ENCODE measurements around the gene ARHGAP22.

ARHGAP22 gene

DNA sequence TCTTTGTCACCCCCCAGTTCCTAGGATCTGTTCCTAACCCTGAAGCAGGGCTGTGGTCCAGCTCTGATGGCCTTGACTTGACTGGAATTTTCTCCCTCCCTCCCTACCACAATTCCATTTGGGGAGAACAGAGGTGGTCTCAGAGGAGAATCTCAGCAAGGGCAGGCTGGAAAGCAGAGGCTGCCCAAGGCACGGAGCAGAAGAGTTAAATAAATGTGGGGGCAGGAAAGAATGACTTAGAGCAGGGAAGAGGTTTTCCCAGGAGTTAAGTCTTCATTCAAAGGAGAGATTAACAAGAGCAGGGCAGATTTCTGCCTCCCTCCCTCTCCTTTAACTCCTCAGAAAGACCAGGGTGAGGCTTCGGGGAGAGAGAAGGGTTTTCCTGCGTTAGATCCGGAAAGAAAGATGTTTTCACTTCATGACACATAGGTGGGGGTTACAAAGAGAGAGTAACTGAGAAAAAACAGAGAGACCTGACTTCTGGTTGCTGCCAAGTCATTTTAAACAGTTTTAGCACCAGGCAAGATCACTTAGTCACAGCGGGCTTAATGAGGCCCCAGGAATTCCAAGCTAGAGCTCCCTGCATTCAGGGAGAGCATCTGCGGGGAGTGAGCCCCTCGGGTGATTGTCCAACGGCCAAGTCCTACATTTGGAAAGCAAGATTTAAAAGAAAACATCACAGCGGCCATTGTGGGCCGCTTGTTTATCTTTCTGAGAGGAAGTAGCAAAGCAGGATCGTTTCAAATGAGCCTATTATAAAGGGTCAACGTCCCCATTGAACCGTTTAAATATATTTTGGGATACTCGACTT, 78.7 kb downstream of the ARHGAP22 start:
- peak; percentile 58 for DNase-seq

DNA sequence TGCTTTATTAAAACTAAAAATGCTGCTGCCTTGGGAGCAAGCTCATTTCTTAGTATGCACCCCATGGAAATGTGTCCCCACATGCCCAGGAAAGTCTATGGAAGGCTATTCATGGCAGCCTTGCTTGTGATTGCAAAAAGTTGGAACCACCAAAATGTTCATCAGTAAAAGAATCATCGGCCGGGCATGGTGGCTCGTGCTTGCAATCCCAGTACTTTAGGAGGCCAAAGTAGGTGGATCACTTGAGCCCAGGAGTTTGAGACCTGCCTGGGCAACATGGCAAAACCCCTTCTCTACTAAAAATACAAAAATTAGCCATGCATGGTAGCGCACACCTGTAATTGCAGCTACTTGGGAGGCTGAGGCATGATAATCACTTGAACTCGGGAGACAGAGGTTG, 79.8 kb downstream of the ARHGAP22 start:
- no peak for DNase-seq

DNA sequence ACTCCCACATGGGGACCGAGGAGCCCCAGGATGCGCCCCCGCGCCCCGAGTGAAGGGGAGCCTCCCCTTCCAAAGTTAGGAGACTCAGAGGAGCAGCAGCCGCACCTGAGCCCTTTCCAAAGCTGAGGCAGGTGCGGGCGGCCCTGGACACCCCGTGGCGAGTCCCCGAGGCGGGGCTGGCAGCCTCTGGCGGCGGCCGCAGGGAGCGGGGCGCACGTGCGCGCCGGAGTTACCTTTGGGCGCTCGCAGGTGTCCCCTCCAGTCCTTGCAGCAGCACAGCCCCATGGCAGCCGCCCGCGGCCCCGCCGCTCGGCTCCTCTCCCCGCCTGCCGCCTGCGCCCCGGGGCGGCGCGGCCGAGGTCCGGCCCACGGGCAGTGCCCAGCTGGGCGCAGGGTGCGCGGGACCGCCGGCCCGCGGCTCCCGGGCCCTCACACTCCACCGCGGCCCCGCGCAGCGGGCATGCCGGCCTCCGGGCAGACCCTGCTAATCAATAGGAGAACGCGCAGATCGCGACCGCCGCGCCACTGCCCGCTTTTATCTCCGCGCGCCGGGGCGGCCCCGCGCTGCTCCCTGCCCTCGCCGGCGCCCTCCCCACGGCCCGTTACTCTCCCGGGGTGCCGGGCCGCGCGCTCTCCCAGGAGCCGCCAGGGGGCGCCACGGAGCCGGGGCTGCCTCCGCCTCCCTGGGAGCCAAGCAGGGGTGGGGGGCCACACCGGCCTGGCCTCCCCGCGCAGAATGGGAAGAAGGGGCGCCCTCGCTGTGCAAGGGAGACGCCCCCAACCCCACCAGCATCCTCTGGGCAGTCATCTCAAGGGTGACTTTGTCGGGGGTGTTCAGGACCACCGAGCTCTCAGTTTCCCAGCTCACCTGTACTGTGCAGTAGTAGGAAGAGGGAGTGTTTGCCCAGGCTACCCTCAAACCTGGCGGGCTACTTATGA, 80.8 kb downstream of the ARHGAP22 start:
- DNase-seq = no peak

DNA sequence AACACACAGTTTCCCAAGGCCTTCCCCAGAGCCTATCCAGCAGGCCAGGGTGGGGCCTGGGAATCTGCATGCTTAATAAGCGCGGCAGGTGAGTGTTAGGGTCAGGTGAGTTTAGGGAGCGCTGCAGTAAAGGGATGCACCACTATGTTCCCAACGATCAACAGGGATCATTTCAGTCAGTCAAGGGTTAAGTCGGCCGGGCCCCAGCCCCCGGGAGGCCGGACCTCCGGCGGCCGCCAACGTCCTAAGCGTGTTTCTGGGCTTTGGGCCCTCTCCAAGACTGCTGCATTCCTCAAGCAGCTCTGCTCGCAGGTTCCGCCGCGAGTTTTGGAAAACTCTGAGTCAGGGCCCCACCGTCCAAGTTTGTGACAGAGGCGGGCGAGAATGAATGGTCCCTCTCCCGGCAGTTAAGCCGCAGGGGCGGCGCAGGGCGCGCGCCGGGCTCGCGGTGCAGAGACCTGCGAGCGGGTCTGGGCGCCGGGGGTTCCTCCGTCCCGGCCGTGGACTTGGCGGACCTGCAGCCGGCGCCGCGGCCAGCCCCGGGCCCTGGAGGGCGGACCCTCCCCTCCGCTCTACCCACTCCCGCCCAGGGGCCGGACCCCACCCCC, 81.6 kb downstream of the ARHGAP22 start:
- DNase-seq = peak; percentile 85

DNA sequence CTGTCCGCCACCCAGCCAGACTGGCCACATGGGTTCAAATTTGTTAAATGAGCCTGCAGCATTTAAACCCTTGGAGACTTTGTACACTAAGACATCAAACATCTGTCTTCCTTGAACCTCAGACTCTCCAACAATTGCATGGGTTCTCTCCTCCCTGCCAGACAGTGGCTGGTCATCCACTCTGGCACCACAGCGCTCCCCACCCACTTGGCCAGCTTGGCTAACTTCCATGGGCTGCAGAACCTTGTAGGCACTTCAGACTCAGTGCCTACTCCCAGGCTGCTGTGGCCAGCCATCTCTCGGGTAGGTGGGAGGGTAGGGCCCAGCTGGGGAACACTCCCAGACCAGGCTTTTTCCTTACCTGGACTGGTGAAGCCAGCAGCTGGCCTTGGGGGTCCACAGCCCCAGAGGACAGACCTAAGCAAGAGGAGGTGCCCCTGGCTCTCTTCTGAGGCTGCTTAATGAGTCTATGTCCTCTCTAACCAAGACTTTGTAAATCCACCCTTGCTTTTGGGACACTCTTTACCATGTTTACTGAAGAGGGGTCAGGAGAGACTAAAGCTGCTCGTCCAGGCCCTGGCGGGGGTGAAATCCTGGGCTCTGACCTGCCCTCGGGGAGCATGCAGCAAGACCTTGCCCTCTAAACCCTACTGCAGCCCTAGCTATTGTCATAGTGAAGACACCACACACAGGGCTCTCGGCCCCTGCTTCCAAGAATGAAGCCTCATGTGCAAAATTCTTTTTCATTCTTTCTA, 82.7 kb downstream of the ARHGAP22 start:
- DNase-seq = no peak

DNA sequence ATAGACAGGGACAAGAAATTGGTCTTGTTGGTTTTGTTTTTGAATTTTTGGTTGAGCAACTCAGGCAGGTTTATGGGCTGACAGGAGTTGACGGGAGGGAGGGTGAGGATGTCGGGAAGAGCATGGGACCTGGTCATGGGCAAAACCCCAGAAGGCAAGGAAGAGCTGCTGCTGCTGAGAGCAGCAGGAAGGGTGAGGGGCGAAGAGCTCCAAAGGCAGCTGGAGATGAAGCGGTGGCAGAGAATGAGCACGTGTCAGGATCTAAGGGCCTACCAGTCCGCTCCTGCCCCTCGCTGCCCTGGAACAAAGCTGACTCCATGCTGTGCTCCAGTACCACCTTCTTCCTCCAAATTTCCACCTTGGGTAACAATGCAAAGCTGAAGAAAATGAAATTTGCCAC, 84.3 kb downstream of the ARHGAP22 start:
- no peak for DNase-seq

DNA sequence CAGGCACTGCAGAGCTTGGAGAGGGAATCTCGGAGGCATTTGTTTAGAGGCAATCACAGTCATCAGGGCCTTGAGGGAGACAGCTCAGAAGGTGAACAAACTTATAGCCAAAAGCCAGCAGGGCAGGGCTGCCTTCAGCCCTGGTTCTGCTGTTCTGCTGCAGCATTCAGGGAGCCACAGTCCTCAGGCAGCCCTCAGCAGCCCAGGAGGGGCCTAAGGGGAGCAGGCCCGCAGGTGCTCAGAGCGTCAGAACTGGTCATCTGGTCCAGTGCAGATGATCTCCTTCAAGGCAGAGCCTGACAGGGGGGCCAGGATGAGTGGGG, 84.7 kb downstream of the ARHGAP22 start:
- DNase-seq = no peak

DNA sequence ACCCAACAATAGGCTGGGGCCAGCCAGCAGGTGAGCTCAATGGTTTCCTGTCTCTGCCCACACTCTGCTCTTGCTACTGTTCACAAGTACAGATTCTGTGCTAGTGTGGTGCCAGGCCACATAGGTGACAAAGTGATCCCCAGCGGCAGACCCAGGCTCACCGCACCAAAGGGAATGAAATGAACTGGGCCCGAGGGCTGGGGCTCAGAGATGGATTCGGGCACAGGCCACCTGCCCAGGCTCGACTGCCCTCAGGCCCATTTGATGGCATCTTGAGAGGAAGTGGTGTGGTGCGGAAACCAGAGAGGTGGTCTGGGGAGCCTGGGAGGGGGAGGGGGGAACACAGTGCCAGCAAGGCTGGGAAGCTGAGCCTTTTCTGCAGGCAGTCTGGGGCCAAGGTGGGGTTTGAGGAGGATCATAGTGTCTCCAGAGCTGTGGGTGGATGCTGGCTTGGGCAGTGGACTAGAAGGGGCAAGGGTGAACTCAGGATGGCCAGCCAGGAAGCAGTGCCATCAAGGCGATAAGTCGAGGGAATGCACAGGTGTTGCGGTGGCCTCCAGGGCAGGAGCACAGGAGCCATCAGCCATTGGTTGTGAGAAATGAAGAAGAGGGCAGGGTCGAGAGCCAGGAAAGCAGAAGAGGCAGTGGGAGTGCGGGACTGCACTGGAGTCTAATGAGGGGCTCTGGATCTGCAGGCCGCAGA, 85.2 kb downstream of the ARHGAP22 start:
- no peak for DNase-seq

DNA sequence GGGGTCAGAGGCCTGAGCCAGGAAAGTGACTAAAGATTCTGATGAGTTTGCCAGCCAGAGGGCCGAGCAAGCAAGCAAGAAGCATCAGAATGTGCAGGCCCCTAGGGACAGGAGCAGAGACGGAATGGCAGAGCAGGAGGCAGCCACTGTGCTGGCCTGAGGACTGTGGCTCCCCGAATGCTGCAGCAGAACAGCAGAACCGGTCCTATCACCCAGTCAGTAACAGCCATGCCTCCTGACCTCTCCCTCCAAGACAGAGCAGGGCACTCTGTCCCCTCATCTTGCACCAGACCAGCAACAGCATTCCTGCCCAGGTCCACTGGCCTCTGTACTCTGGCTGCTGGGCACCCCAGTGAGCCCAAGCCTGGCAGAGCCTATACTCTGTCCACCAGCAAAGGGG, 85.9 kb downstream of the ARHGAP22 start:
- DNase-seq = no peak

DNA sequence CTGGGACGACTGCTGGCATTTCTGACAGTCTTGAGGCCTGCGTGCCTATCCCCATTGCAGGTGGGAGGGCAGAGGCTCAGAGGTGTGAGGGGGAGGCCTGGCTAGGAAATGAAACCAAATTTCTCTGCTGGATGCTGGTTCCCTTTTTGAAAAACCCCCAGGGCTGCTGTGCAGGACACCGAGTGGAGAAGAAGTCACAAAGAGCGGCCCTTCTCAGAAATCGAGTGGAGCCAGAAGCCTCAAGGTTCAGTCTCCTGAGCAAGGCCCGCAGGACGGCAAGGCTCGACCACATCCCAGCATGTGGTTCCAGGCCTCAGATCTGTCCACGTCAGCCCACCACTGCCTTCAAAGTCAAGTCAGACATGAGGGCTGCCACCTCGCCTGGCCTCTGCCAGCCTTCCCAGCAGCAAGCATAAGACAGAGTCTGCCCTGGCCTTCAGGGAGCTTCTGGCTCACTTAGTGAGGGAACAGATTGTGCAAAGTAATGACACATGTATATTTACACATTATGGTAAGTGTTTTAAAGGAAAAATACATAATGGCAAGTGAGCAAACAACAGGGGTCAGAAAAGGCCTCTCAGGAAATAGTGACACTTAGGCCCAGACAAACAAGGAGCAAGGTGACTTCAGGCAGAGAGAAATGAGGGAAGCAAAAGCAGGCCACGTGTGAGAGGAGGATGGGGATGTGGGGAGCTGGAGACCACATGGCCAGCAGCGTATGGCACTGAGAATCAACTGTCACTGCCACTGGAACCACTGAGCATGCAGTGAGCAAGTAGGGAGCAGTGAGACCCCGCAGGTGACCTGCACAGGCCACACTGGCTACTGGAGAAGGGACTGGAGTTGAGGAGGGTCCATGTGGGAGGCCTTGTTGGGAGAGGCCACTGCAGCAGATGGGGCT, 86.7 kb downstream of the ARHGAP22 start:
- no peak for DNase-seq

DNA sequence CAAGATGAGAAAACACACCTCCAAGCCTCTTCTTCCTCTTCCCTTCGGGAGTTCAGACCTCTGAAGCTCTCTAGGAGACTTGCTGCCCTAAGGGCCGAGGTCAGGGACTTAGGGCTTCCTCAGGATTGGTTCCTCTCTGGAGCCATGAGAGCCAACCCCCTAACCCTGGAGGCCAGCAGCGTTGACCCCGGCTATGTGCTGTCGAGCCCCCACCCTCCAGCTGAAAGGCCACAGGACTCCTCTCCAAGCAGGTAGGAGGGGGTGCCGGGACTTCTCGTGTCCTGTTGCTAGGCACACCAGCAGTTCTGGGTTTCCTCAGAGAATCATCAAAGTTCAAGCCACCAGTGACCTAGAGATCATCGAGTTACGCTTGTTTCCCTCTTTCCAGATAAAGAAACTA, 87.4 kb downstream of the ARHGAP22 start:
- no peak for DNase-seq

DNA sequence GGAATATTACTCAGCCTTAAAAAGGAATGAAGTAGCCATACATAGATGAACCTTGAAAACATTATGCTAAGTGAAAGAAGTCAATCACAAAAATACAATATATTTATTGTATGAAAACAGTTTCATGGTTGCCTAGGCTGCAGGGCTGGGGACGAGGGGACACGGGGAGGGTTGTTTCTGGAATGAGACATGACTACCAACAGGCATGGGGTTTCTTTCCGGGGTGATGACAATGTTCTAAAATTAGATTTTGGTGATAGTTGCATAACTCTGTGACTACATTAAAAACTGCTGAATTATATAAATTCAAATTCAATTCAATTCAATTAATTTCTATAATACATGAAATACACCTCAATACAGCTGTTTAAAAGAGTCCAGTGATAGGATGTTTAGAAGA, 88.0 kb downstream of the ARHGAP22 start:
- DNase-seq = no peak

DNA sequence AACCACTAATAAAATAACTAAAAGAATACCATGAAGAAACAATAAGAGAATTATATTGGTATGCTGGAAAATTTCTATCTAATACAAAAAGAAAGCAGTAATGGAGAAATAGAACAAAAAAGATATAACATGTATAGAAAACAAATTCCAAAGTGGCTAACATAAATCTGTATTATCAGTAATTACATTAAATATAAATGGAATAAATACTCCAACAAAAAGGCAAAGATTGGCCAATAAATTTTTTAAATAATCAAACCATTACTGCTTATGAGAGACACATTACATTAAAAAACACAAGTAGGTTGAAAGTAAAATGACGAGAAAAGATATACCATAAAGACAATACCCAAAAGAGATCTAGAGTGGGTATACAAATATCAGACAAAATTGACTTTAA, 90.0 kb downstream of the ARHGAP22 start:
- DNase-seq = no peak

DNA sequence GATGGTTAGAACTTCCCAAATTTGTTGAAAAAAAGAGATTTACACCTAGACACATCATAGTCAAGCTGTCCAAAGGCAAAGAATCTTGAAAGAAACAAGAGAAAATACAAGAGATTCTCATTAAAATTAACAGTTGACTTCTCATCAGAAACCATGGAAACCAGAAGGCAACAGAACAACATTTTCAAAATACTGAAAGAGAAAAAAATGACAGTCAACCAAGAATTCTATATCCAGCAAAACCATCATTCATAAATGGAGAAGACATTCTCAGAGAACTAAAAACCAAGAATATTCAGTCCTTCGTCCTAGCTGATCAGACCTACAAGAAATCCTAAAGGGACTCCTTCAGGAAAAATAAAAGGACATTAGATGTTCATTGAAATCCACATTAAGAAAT, 90.6 kb downstream of the ARHGAP22 start:
- no peak for DNase-seq

DNA sequence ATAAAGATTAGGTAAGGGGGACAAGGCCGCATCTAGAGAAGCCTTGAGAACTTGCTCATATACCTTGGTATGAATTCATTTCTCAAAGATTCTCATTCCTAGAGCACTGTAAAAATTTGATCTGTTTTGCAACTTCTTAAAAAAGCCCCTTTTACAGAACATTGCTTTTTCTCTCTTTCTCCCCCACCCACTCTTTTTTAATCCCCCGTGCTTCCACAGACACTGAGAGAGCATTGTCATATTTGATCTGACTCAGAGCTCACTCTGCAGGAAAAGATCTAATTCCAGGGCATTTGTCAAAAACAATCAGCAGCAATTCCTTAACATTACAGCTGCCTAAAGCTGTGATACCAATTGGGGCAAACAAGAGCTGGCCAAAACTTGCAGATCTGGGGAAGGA, 92.0 kb downstream of the ARHGAP22 start:
- no peak for DNase-seq

DNA sequence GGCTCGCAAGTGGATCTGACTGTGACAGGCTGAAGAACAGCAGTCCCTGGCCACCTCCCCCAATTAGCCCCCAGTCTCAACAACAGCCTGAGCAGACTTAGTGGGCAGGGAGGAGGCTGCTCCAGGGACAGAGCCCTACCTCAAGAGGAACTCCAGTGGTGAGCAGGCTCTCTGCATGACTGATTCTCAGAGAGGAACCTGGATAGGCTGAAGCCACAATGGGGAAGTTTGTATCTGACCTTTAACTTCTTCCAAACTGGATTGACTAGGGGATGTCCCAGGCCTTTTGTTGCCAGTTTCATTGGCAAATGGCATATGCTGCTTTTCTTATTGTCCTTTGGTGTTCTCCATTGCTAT, 93.0 kb downstream of the ARHGAP22 start:
- no peak for DNase-seq

DNA sequence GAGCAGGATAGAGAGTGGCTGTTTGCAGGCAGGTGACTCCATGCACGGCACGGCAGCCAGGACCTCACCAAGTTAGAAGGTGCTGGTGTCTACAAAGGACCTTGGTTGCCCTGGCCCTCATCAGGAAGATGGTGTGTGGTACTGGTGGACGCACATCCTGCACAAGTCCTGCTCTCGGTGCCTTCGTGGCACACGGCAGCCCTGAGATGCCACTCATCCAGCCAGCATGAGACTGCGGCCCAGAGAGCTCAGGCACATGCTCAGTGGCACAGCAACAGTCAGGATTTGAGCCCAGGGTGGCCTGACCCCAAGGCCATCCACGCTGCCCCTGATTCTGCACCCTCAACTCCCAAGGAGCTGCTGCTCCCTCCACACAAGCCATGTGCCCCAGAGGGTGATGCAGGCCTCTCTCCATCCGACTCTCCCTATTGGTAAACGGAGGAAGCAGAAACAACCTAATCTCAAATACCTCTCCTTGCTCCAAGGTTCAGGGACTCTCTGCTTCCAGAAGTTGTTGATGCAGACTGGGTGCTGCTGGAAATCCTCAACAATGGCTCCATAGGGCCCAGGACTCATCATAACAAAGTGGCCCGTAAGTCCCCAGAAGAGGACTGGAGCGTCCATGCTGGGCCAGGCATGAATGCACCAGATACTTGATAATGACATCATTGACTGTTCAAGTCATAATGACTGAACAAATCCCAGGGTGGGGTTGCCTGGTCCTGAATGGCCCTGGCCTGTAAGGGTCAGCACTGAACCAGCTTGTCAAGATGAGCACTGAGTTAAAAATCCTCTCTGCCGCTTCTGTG, 93.6 kb downstream of the ARHGAP22 start:
- no peak for DNase-seq

DNA sequence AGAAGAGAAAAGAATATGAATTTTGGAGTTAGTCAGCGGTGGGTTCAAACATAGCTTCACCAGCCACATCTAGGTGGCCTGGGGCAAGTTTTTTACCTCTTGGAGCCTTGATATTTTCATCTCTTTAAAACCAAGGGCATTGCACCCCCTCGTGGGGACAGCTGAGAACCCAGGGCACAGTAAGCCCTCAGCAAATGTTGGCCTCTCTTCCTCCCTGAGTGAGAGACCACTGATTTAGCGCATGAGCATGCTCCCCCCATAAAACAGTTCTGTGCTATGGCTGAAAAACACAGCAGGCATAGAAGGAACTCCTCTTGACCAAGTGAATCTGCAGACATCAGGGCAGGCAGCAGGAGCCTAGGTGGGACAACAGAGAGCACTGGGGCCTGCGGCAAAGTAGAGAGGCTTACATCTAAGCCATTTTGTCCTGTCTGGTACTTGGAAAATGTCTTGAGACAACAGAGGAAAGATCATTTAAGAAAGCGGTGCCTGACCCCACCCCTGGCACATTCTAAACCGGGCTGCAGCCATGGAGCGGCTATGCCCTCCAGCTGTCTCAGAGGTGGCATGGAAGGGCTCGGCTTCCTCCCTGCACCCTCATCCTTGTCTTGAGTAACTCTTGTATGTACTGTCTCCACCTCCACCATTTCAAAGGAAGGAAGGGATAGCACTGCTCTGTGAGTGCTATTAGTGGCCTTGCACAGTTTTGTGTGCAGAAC, 94.7 kb downstream of the ARHGAP22 start:
- DNase-seq = no peak

Data from amniotic stem cell (primary cell).